COR-L47 (cell line): Measurements from ENCODE around the gene DDA1.
A peak's percentile ranks its signal among the peaks of the same experiment; 100 is the strongest.
"Not testable (repeated sequence)": the region's sequence is repeated elsewhere in the genome, so short reads cannot be mapped to it uniquely, and the experiment has no call there.

Experiments used
- DNase-seq: peaks from one replicate; lab custom pipeline; 2025; lab: John Stamatoyannopoulos, UW

DDA1 gene

GRCh38 chr19:17289489-17289888 is 19.9 kb upstream of the DDA1 start:
- no peak for DNase-seq

- DNase-seq, result peak; percentile 26
These were observed 16.9 kb upstream of the DDA1 start for GRCh38 chr19:17292301-17293074.

GRCh38 chr19:17293605-17294004 is 15.8 kb upstream of the DDA1 start:
- DNase-seq, result no peak

DNA sequence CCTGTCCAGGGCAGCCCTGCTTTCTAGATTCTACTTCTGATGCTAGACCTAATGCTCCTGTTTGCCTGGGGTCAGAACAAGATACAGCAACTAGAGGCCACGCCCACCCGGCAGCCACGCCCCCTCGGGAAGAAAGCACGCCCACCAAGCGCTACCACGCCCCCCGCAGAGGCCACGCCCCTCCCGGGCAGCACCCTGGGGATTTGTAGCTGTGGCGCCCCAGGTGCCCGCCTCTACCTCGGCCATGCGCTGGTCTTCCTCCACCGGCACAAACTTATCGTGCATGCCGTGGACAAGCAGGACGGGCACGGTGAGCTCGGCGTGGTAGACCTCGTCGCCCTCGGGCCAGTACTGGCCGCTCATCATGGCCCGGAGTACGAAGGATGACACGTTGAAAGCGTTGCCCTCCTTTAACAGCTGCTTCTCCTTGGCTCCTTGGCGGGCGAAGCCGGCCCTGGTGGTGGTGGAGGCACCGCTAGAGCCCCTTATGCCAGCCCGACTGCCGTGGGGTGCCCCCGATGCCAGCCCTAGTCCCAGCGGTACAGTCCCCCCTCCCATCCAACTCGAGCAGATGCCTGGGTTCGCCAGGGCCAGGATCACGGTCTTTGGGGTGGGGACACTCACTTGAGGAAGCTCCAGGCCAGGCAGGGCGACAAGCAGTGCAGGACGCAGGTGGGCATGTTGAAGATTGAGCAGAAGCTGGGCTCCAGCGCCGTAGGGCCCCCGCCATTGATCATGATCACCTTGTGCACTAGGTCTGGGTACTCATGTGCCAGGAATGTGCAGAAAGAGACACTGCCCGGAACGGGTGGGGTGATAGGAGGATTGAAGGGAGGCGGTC is 15.1 kb upstream of the DDA1 start:
- DNase-seq, result peak; percentile 6

- DNase-seq, result not testable (repeated sequence)
These were observed 13.8 kb upstream of the DDA1 start for GRCh38 chr19:17295551-17295950.

- DNase-seq, result peak; percentile 9
These were observed 13.1 kb upstream of the DDA1 start for GRCh38 chr19:17296273-17296672.

DNA sequence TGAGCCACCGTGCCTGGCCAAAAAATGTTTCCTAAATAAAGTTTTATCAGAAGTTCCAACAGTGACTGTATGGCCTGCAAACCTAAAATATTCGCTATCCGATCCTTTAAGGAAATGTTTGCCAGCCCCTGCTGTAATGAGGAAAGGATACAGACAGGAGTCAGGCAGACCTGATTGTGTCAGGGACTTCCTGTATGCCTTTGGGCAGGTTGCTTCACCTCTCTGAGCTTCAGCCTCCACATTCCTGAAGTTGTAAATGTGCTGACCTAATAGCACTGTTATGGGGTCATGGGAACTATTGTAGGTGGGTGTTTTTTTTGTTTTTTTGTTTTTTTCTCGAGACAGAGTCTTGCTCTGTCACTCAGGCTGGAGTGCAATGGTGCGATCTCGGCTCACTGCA is 12.4 kb upstream of the DDA1 start:
- DNase-seq, result no peak

- DNase-seq, result no peak
These were observed 8.3 kb upstream of the DDA1 start for GRCh38 chr19:17300992-17301619.

- DNase-seq, result no peak
These were observed 6.8 kb upstream of the DDA1 start for GRCh38 chr19:17302391-17303166.

DNA sequence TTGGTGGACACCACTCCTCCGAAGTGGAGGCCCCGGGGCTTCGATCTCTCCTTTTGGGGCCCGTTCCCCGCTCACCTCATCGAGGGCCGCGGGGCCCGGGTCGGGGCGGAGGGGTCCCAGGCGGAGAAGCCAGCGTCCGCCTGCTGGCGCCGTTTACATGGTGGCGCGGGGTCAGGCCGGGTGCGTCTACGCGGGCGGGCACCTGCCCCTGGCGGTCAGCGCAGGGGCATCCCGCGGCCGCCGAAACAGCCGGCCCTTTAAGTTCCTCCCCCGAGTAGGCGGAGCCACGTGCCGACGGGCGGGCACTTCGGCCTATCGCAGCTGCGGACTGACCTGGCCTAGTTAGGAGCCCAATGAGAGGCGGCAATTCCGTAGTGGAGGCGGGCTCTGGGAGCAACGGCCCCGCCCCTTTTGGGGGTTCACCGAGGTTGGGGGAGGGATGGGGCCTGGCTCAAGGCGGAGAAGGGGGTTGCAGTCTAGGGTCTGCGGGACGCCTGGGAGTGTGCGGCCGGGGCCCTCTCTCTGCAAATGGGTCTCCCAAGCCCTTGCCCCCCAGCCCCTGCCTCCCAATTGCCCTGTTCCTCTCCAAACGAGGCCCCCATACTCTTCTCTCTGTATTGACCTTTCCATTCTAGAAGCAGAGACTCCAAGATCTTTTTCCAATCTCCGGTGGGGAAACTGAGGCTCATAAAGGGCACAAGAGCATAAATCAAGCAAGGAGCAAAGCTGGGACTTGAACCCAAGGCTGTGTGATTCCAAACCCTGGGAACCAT is 6.0 kb upstream of the DDA1 start, which contains the start of gene ABHD8:
ABHD8 (minus strand) TSS at position 259 of the 773 bp plus-strand sequence. CDS start 1,809 bp downstream, outside the sequence.
- peak; percentile 92 for DNase-seq

- DNase-seq, result no peak
These were observed 5.5 kb upstream of the DDA1 start for GRCh38 chr19:17303940-17304267.

DNA sequence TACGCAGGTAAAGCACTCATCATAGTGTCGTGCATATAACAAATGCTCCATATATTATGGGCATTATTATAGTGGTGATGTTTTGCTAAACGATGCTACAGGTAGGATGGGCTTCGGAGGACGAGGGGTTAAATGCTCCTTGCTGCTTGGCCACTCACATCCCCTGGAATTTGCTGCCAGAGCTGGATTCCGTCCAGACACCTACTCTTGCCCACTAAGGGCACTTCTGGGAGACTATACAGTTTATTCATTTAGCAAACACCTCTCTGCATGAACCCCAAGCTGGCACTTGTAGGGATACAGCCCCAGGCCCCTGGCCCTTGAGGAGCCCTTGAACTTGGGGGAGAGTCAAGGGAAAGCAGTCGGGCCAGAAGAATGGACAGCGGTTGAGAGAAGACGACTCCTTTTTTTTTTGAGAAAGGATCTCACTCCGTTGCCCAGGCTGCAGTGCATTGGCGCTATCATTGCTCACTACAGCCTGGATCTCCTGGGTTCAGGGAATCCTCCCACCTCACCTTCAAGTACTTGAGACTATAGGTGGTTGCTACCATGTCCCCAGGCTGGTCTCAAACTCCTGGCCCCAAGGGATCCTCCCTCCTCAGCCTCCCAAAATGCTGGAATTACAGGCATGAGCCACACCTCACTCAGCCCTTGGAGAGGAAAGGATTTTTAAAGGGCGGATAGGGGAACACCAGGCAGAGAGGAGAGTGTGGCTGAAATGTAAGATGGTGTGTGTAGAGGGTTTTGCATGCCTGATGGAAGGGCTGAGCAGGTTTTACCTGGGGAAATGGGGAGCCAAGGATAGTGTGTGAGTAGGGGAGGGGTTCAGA is 4.8 kb upstream of the DDA1 start:
- DNase-seq, result no peak

DNA sequence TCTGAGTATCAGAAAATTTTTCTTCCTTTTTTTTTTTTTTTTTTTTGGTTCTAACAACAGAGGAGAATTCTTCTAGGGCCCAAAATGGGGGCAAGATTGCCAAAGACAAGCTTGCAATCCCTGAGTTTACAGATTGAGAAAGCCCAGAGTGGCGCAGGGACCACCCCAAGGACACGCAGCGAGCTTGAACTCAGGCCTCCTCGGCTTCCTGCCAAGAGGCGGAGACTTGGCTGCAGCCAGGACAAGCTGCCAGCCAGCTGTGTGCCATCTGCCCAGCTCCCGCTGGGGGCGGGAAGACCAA is 4.2 kb upstream of the DDA1 start:
- DNase-seq, result no peak

DNA sequence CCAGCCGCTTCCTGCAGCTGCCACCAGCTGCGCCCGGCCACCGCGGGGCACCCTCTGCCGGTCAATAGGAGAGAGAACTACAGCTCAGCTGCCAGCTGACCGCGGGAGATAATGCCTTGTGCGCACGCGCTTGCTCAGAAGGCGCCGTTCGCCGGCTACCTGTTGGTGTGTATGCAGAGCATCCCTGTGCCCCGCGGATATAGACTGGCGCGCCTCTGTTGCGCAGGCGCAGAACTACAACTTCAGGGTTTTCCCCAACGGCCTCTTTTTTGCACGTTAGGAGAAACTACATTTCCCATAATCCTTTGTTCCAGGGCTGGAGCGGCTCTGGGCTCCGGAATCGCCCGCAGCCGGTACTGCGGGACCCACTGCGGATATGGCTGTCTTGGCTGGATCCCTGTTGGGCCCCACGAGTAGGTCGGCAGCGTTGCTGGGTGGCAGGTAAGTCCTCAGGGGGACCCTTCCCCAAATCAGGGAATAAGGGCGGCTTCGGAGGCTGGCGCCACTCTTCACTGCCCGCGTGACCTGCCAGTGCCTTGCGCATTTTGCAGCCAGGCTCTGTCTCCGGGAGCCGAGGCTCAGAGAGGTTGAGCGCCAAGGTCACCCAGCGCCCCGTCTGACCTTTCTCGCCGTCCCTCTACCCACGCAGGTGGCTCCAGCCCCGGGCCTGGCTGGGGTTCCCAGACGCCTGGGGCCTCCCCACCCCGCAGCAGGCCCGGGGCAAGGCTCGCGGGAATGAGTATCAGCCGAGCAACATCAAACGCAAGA is 3.7 kb upstream of the DDA1 start, which contains the start of gene MRPL34:
MRPL34 (plus strand) TSS at position 356 of the 768 bp plus-strand sequence; CDS start at position 377, 21 bp downstream.
- DNase-seq, result peak; percentile 99

DNA sequence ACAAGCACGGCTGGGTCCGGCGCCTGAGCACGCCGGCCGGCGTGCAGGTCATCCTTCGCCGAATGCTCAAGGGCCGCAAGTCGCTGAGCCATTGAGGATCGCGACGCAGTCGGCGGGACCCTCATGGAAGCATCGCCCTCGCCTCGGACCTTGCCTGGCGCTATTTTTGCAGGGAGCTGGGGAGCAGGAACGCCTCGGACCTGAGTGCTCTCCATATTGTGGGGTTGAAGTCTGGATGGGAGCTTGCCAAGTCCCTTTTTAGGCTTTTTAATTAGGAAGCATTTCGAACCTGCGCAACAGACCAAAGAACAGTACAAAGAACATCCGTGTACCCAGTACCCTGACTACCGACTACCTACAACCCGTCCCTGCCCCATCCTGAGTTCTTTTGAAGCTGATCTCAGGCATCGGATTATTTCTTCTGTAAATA is 3.1 kb upstream of the DDA1 start:
- no peak for DNase-seq

DNA sequence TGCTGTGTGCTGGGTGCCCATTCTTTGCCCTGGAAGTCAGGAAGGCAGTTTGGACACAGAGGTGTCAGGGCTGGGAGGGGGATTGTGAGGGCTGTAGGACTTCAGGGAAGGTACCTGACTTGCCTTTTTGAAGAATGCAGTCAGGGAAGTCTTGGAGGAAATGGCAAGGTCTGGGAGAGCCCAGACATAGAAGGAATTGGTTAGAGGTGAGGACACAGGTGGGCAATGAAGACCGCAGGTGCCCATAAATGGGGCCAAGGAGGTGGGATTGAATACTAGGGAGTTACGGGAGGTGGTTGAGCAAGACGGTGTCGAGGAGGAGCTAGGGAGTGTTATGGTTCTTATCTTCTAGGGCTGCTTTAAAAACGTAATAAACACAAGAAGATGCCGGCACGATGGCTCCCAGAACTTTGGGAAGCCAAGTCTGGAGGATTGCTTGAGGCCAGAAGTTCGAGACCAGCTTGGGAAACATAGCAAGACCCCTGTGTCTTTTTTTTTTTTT is 1.4 kb upstream of the DDA1 start:
- no peak for DNase-seq

GRCh38 chr19:17309965-17310461 is 650 bp downstream of the DDA1 start:
- no peak for DNase-seq

DNA sequence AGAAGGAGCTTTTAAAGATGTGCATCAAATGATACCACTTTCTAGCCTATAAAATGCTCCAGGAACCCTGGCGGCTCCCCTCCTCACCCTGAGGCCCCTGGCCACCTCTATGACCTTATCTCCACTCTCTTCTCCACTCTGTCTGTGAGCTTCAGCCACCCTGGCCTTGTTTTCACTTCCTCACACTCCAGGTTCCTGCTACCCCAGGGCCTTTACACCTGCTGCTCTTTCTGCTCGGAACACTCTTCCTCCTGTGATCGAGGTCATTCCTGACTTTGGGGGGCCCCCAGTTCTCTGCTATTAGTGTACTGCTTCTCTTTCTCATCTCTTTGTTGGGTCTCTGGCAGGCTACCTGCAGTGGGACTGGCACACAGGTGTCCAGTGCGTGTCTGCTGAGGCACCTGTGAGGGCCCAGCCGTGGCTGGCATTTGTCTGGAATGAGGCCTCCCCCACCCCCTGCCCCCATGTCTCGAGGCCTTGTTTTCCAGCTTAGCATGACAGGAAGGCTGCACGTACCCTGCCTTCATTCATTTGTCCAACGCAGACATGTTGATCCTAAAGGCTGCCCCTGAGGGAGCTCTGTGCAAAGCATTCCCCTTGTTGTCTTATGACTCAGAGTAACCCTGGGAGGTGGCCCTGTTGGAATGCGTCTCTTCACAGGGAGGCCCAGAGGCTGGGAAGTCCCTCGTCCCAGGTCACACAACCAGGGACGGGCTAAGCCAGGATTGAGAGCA is 2.3 kb downstream of the DDA1 start:
- DNase-seq, result no peak
